ENCODE measurements around the gene ZNF569.

The ZNF569 gene

GRCh38 chr19:37505958-37506386 lies 38.7 kb upstream of the ZNF569 start:
- Histone ChIP-seq H3K27me3 (replicated peaks in 2 of 5; ENCODE audit: control insufficient read depth in 4 of 5, insufficient read depth in 5 of 5, low read length in 4 of 5) (no peaks in the 10 kb centered on the region), H3K4me3 (ENCODE audit: control insufficient read depth in 1 of 7, extremely low read depth in 1 of 7, insufficient read depth in 4 of 7, low read depth in 2 of 7, low read length in 6 of 7) (peak overlapping the region; percentile 69 to 97 (median 83)), H3K4me1 (ENCODE audit: control extremely low read depth in 1 of 4, control insufficient read depth in 4 of 4, insufficient read depth in 4 of 4, low read length in 3 of 4) (peaks cover 5 to 18% (median 8%) of the 10 kb centered on the region in 4 experiments), H3K9me3 (ENCODE audit: control extremely low read depth in 1 of 5, control insufficient read depth in 4 of 5, insufficient read depth in 2 of 5, low read depth in 1 of 5, low read length in 4 of 5) (peaks cover 3 to 27% (median 23%) of the 10 kb centered on the region in 5 experiments), H3K36me3 (ENCODE audit: control insufficient read depth in 4 of 4, insufficient read depth in 4 of 4, low read length in 3 of 4) (peaks cover 4 to 23% (median 6%) of the 10 kb centered on the region in 4 experiments), H3K27ac (ENCODE audit: insufficient read depth in 1 of 2, low read depth in 1 of 2, low read length in 2 of 2, poor library complexity in 1 of 2, severe bottlenecking in 2 of 2) (peak overlapping the region; percentile 94)
- DNase-seq: no peak
- 0% methylated on average over 9 of the region's 12 CpGs for WGBS (ENCODE audit: insufficient coverage)
- POLR2A ChIA-PET: interaction anchor here (0.5 to 1.6 kb wide), 6 partner anchors 39 to 188 kb away, joined by 3 to 6 read pairs (median 4); partner anchors contain the start of genes ZNF527, ZNF540, ZNF569 and ZNF571
- CTCF ChIA-PET: interaction anchor here (1.1 to 1.7 kb wide), 2 partner anchors 14 to 46 kb away, joined by 4 read pairs; no protein-coding TSS in a partner anchor

- ChIA-PET POLR2A (no interaction called here), CTCF (no interaction called here)
- no peak for DNase-seq
- H3K4me3 ChIP-seq (ENCODE audit: control insufficient read depth in 1 of 7, extremely low read depth in 1 of 7, insufficient read depth in 4 of 7, low read depth in 2 of 7, low read length in 6 of 7): no peak overlapping the region
- no peaks in the 10 kb centered on the region for H3K4me1 ChIP-seq (ENCODE audit: control extremely low read depth in 1 of 4, control insufficient read depth in 4 of 4, insufficient read depth in 4 of 4, low read length in 3 of 4)
- peaks cover 16 to 48% (median 18%) of the 10 kb centered on the region in 5 experiments for H3K9me3 ChIP-seq (ENCODE audit: control extremely low read depth in 1 of 5, control insufficient read depth in 4 of 5, insufficient read depth in 2 of 5, low read depth in 1 of 5, low read length in 4 of 5)
- no peak overlapping the region for H3K27ac ChIP-seq (ENCODE audit: insufficient read depth in 1 of 2, low read depth in 1 of 2, low read length in 2 of 2, poor library complexity in 1 of 2, severe bottlenecking in 2 of 2)
- no CpG with 5 or more reads among the region's 3 CpGs for WGBS (ENCODE audit: insufficient coverage)
- H3K36me3 ChIP-seq (ENCODE audit: control insufficient read depth in 4 of 4, insufficient read depth in 4 of 4, low read length in 3 of 4): no peaks in the 10 kb centered on the region
- H3K27me3 ChIP-seq (replicated peaks in 2 of 5; ENCODE audit: control insufficient read depth in 4 of 5, insufficient read depth in 5 of 5, low read length in 4 of 5): no peaks in the 10 kb centered on the region
Observed at GRCh38 chr19:37492213-37492612, 25.0 kb upstream of the ZNF569 start.

- Histone ChIP-seq H3K4me3 (ENCODE audit: control insufficient read depth in 1 of 7, extremely low read depth in 1 of 7, insufficient read depth in 4 of 7, low read depth in 2 of 7, low read length in 6 of 7) (no peak overlapping the region), H3K9me3 (ENCODE audit: control extremely low read depth in 1 of 5, control insufficient read depth in 4 of 5, insufficient read depth in 2 of 5, low read depth in 1 of 5, low read length in 4 of 5) (peaks cover 32 to 85% (median 52%) of the 10 kb centered on the region in 5 experiments), H3K27me3 (replicated peaks in 2 of 5; ENCODE audit: control insufficient read depth in 4 of 5, insufficient read depth in 5 of 5, low read length in 4 of 5) (no peaks in the 10 kb centered on the region), H3K4me1 (ENCODE audit: control extremely low read depth in 1 of 4, control insufficient read depth in 4 of 4, insufficient read depth in 4 of 4, low read length in 3 of 4) (no peaks in the 10 kb centered on the region), H3K36me3 (ENCODE audit: control insufficient read depth in 4 of 4, insufficient read depth in 4 of 4, low read length in 3 of 4) (peaks cover 17 to 55% (median 31%) of the 10 kb centered on the region in 4 experiments), H3K27ac (ENCODE audit: insufficient read depth in 1 of 2, low read depth in 1 of 2, low read length in 2 of 2, poor library complexity in 1 of 2, severe bottlenecking in 2 of 2) (no peak overlapping the region)
- 100% methylated on average over 4 of the region's 8 CpGs for WGBS (ENCODE audit: insufficient coverage)
- CTCF ChIA-PET: no interaction called here
- POLR2A ChIA-PET: no interaction called here
- DNase-seq: no peak
Observed at GRCh38 chr19:37484406-37485168, 17.3 kb upstream of the ZNF569 start.

GRCh38 chr19:37472165-37472564 lies 4.9 kb upstream of the ZNF569 start:
- H3K27me3 ChIP-seq (replicated peaks in 2 of 5; ENCODE audit: control insufficient read depth in 4 of 5, insufficient read depth in 5 of 5, low read length in 4 of 5): no peaks in the 10 kb centered on the region
- CTCF ChIA-PET: no interaction called here
- no peak overlapping the region for H3K27ac ChIP-seq (ENCODE audit: insufficient read depth in 1 of 2, low read depth in 1 of 2, low read length in 2 of 2, poor library complexity in 1 of 2, severe bottlenecking in 2 of 2)
- POLR2A ChIA-PET: interaction anchor here (0.7 kb wide), 1 partner anchor 183 kb away, joined by 5 read pairs; the partner anchor contains the start of gene ZFP30
- H3K4me1 ChIP-seq (ENCODE audit: control extremely low read depth in 1 of 4, control insufficient read depth in 4 of 4, insufficient read depth in 4 of 4, low read length in 3 of 4): peaks cover 5 to 23% (median 17%) of the 10 kb centered on the region in 4 experiments
- H3K4me3 ChIP-seq (ENCODE audit: control insufficient read depth in 1 of 7, extremely low read depth in 1 of 7, insufficient read depth in 4 of 7, low read depth in 2 of 7, low read length in 6 of 7): no peak overlapping the region
- no peak for DNase-seq
- WGBS (ENCODE audit: insufficient coverage): 98% methylated on average over 4 of the region's 9 CpGs
- peaks cover 1 to 50% (median 33%) of the 10 kb centered on the region in 5 experiments for H3K9me3 ChIP-seq (ENCODE audit: control extremely low read depth in 1 of 5, control insufficient read depth in 4 of 5, insufficient read depth in 2 of 5, low read depth in 1 of 5, low read length in 4 of 5)
- H3K36me3 ChIP-seq (ENCODE audit: control insufficient read depth in 4 of 4, insufficient read depth in 4 of 4, low read length in 3 of 4): peaks cover 14 to 50% (median 26%) of the 10 kb centered on the region in 4 experiments

- Histone ChIP-seq H3K9me3 (ENCODE audit: control extremely low read depth in 1 of 5, control insufficient read depth in 4 of 5, insufficient read depth in 2 of 5, low read depth in 1 of 5, low read length in 4 of 5) (peaks cover 1 to 32% (median 21%) of the 10 kb centered on the region in 5 experiments), H3K27me3 (replicated peaks in 2 of 5; ENCODE audit: control insufficient read depth in 4 of 5, insufficient read depth in 5 of 5, low read length in 4 of 5) (no peaks in the 10 kb centered on the region), H3K4me1 (ENCODE audit: control extremely low read depth in 1 of 4, control insufficient read depth in 4 of 4, insufficient read depth in 4 of 4, low read length in 3 of 4) (peaks cover 5 to 31% (median 23%) of the 10 kb centered on the region in 4 experiments), H3K4me3 (ENCODE audit: control insufficient read depth in 1 of 7, extremely low read depth in 1 of 7, insufficient read depth in 4 of 7, low read depth in 2 of 7, low read length in 6 of 7) (peak overlapping the region in 5 of 7 experiments; percentile 82 to 95 (median 89)), H3K27ac (ENCODE audit: insufficient read depth in 1 of 2, low read depth in 1 of 2, low read length in 2 of 2, poor library complexity in 1 of 2, severe bottlenecking in 2 of 2) (no peak overlapping the region), H3K36me3 (ENCODE audit: control insufficient read depth in 4 of 4, insufficient read depth in 4 of 4, low read length in 3 of 4) (peaks cover 2 to 31% (median 11%) of the 10 kb centered on the region in 4 experiments)
- ChIA-PET CTCF (interaction anchor here (0.6 kb wide), 1 partner anchor 23 kb away, joined by 3 read pairs; no protein-coding TSS in a partner anchor), POLR2A (no interaction called here)
- WGBS (ENCODE audit: insufficient coverage): 89% methylated on average over 3 of the region's 4 CpGs
- no peak for DNase-seq
Observed at GRCh38 chr19:37470216-37470615, 3.0 kb upstream of the ZNF569 start.

GRCh38 chr19:37468961-37469777 lies 1.9 kb upstream of the ZNF569 start, which contains the start of gene ZNF570:
Gene ZNF570 (plus strand): TSS chr19:37469356. CDS start chr19:37470355, 999 bp downstream.
- peak within 1 kb of the TSS; percentile 72 to 95 (median 89) for H3K4me3 ChIP-seq (ENCODE audit: control insufficient read depth in 1 of 7, extremely low read depth in 1 of 7, insufficient read depth in 4 of 7, low read depth in 2 of 7, low read length in 6 of 7)
- H3K36me3 ChIP-seq (ENCODE audit: control insufficient read depth in 4 of 4, insufficient read depth in 4 of 4, low read length in 3 of 4): peaks cover 9 to 33% (median 19%) of the 10 kb centered on the region in 4 experiments
- ChIA-PET POLR2A (interaction anchor here (1.0 kb wide), 1 partner anchor 38 kb away, joined by 3 read pairs; the partner anchor contains the start of gene ZNF793), CTCF (no interaction called here)
- peaks cover 2 to 37% (median 23%) of the 10 kb centered on the region in 5 experiments for H3K9me3 ChIP-seq (ENCODE audit: control extremely low read depth in 1 of 5, control insufficient read depth in 4 of 5, insufficient read depth in 2 of 5, low read depth in 1 of 5, low read length in 4 of 5)
- WGBS (ENCODE audit: insufficient coverage): 0% methylated on average over 60 of the region's 63 CpGs
- no peaks in the 10 kb centered on the region for H3K27me3 ChIP-seq (replicated peaks in 2 of 5; ENCODE audit: control insufficient read depth in 4 of 5, insufficient read depth in 5 of 5, low read length in 4 of 5)
- H3K27ac ChIP-seq (ENCODE audit: insufficient read depth in 1 of 2, low read depth in 1 of 2, low read length in 2 of 2, poor library complexity in 1 of 2, severe bottlenecking in 2 of 2): peak within 1 kb of the TSS; percentile 75 to 90
- peak; percentile 91 to 97 (median 95) for DNase-seq
- H3K4me1 ChIP-seq (ENCODE audit: control extremely low read depth in 1 of 4, control insufficient read depth in 4 of 4, insufficient read depth in 4 of 4, low read length in 3 of 4): peaks cover 5 to 31% (median 23%) of the 10 kb centered on the region in 4 experiments

Measured in common myeloid progenitor, CD34-positive (primary cell).